Inflammatory macrophage treated with lipopolysaccharide for 4 hours (primary cell): ENCODE measurements around the gene SCAF1.

Experiments used
- DNase-seq: peaks from one replicate; pipeline ENCODE4 v3.0.0-alpha.2; 2020

SCAF1 gene

GRCh38 chr19:49686503-49687088, 44.6 kb downstream of the SCAF1 start:
- DNase-seq, result no peak

DNA sequence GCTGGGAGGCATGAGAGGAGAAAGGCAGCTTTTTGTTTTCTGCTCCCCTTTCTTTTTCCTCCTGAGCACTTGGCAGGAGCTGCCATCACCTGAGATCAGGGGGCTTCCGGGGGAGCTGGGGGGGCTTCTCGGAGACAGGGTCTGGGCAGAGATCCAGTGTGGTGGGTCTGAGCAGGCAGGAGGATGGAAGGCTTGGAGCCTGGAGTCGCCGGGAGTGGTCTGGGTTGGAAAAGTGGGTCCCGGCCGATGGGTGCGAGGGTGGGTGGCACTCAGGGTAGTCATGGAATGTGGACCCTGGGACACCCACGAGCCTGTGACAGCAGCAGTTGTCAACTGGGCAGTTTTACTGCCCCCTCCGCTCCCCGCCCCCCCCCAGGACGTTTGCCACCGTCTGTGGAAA, 45.1 kb downstream of the SCAF1 start:
- no peak for DNase-seq

- DNase-seq, result peak; percentile 51
These were observed 45.7 kb downstream of the SCAF1 start for GRCh38 chr19:49687566-49688316.

- DNase-seq, result no peak
These were observed 46.6 kb downstream of the SCAF1 start for GRCh38 chr19:49688531-49689132.

DNA sequence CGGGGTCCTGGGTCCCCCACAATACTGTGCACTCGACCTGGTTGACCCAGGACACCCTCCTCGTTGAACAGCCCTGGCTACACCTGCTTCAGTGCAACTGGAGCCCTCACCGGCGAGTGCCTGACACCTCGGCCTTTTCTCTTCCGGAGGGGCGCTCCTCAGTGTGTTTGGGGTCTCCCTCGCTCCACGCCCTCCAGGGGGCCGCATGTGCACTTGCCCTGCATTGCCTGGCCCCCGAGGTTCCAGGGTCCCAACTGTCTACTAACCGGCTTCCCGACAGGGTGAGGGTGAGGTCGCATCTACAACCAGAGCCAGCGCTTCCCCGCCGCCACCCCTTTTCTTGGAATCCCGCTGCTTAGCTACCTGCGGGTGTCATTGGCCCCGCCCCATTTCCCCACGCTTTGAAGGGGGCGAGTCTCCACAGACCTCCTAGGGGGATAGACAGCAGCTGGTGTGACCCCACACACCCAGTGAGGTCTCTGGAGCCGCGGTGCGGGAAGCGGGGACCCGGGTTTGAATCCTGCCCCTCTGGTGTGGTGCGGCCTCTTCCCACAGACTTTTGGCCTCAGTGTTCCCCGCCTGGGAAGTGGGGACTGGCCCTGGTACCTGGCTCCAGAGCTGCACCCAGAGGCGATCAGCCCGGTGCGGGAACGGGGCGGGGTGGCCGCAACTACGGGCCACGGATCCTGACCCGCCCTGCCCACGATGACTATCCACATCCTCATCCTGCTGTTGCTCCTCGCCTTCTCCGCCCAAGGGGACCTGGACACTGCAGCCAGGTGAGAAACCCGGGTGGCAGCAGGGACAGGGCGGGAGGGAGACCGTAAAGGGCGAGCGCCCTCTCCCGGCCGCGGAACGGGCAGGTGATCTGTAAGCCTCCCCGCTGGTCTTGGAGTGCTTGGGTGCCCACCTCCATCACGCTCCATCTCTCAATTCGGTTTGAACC, 47.4 kb downstream of the SCAF1 start, which contains the start of gene ADM5:
TSS of gene ADM5 (plus strand) at position 462 of the 946 bp plus-strand sequence. CDS start at position 706, 244 bp downstream.
- DNase-seq, result no peak

DNA sequence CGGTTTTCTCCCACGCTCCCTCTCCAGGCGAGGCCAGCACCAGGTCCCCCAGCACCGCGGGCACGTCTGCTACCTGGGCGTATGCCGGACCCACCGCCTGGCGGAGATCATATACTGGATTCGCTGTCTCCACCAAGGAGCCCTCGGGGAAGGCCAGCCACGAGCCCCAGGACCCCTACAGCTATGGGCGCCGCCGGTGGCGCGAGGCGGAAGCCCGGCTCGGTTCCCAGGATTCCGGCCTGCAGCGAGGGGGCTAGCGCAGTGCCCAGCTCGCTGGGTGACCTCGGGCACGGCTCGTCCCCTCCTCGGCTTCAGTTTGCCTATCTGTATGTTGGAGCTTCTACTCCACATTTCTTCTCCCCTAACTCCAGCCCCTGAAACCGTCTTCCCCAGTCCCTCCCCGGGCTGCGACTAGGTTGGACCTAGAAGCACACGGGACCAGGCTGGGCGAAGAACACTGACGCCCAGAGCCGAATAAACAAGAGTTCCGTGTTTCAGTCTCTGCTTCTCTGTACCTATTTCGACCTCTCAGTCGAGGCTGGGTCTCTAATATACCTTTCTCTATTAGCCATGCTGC, 48.2 kb downstream of the SCAF1 start:
- no peak for DNase-seq

DNA sequence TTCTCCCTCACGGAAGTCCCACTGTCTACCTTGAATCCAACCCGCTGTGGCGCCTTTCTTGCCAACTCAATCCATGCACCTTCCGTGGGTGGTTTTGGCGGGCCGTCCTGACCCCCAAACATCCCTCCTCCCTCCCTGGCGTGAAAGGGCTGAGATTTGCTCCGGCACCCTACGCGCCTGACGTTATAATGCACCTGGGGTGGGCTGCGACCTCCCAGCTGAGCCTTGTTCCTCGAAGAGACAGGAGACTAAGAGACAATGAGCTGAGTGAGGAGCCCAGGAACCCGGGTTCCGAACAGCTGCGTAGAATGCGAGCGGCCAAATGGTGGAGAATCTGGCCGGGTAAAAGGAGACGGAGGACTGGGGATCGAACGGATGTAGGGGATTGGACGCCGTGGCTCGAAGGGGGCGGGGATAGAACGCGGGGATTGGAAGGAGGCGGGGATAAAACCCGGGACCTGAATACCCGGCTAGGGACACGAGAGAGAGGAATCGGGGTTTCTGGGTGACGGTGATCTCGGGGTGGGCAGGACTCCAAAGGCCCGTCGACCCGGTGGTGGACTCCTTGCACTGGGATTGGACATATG, 48.7 kb downstream of the SCAF1 start, which contains the start of gene CPT1C:
TSS of gene CPT1C (plus strand) at position 461 of the 587 bp plus-strand sequence. CDS start 1,137 bp downstream, outside the sequence.
- DNase-seq, result peak; percentile 26

DNA sequence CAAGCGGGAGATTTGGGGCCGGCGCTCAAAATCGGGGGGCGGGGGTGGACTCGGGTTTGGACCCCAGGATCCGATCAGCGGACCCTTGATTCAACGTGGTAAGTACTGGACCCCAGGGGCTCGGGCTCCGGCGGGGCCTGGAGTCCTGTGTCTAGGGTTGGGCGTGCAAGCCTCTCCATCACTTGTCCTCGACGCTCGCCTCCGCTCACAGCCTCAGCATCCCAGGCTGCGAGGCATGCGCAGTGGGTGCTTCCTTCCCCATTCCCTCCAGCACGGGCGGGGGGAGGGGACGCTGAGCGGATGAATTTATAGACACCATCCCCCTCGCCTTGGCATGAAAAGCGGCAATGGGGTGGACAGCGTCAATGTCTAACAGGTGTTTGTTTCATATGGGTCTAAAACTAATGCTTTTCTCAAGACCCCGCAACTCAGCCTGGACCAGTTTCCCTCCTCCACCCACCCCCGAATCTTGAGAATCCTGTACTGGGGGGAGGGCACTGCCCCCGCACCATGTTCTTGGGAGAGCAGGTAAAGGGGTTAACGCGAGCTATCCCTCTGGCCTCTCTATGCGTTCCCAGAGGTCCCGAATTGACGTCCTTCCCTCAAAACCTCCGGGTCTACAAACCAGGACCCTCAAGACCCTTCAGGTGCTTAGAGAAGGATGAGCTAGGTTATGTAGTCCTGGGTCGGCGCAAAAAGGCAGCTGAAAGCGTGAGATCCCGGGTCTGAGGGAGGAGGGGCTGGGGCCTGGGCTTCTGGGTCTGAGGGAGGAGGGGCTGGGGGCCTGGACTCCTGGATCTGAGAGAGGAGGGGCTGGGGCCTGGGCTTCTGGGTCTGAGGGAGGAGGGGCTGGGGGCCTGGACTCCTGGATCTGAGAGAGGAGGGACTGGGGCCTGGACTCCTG, 49.5 kb downstream of the SCAF1 start:
- DNase-seq, result peak; percentile 12

DNA sequence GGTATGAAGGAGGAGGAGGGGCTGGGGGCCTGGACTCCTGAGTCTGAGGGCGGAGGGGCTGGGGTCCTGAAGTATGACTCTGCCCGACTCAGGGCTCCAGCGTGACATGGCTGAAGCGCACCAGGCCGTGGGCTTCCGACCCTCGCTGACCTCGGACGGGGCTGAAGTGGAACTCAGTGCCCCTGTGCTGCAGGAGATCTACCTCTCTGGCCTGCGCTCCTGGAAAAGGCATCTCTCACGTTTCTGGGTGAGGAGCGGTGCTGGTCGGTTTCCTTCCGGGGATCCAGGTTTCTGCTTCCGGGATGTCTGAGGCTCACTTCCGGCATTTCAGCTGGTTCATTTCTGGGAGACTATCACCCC, 50.1 kb downstream of the SCAF1 start:
- no peak for DNase-seq

DNA sequence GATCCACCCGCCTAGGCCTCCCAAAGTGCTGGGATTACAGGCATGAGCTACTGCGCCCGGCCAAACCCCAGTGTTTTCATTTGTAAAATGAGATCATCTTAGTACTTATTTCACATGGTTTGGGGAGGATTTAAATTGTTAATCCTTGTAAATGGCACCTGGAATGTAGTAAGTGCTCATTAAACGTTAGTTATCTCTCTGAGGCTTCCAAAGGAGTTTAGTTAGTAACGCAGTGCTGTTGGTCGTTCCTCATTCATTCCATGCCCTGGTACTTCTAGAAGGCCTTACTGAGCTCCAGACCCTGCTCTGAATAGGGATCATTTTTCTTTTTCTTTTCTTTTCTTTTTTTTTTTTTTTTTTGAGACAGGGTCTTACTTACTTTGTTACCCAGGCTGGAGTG, 54.1 kb downstream of the SCAF1 start:
- no peak for DNase-seq

DNA sequence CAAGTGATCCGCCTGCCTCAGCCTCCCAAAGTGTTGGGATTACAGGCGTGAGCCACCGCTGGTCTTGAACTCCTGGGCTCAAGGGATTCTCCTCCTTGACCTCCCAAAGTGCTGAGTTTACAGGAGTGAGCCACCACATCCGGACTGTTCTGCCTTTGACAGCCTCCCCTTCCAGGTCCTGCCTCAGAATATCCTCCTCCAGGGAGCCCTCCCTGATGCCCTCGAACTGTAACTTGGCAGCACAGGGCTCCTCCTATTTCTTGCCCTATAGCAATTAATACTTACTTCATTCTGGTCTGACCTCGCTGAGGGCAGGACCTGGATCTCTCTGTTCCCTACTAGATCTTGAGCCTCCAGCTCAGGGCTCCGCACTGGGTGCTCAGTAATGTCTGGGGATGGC, 54.9 kb downstream of the SCAF1 start:
- DNase-seq, result no peak

- DNase-seq, result no peak
These were observed 57.4 kb downstream of the SCAF1 start for GRCh38 chr19:49699364-49699763.

DNA sequence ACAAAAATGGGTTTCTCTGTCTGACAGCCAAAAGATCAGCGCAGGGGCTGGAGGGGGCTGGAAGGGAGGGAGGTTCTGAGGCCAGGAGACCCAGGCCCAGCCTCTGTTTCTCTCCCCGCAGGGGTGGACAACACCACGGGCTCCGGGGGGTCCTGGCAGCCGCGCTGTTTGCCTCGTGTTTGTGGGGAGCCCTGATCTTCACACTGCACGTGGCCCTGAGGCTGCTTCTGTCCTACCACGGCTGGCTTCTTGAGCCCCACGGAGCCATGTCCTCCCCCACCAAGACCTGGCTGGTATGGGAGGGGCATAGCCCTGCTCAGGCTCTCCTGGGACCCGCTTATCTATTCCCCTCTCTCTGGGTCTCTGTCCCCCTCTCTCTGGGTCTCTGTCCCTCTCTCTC, 58.6 kb downstream of the SCAF1 start:
- DNase-seq, result no peak

- no peak for DNase-seq
These were observed 59.3 kb downstream of the SCAF1 start for GRCh38 chr19:49701271-49701786.

DNA sequence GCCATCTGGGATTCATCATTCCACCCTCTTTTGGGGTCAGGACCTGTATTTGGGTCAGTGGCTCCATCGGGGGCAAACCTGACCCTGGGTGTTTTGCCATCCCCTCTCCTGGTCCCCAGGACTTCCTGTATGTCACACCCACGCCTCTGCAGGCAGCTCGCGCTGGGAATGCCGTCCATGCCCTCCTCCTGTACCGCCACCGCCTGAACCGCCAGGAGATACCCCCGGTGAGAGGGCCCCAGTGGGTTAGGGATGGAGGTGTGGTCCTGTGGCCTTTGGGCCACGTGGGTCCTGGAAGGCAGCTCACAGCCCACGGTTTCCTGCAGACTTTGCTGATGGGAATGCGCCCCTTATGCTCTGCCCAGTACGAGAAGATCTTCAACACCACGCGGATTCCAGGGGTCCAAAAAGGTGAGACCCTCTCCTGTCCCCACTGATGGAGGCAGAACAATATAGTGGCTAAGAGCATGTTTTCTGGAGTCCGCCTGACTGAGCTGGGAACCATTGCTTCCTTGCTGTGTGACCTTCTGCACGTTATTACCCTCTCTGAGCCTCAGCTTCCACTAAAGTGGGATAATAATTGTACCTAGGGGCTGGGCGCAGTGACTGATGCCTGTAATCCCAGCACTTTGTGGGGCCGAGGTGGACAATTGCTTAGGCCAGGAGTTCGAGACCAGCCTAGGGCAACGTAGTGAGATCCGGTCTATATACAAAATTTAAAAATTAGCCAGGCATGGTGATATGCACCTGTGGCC, 63.1 kb downstream of the SCAF1 start:
- no peak for DNase-seq

DNA sequence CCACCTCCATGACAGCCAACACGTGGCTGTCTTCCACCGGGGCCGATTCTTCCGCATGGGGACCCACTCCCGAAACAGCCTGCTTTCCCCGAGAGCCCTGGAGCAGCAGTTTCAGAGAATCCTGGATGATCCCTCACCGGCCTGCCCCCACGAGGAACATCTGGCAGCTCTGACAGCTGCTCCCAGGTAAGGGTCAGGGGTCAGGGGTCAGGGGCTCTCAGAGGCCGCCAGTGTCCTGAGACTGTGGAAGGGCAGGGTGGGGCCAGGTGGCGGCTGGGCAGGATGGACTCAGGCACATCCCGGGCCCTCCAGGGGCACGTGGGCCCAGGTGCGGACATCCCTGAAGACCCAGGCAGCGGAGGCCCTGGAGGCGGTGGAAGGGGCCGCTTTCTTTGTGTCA, 63.9 kb downstream of the SCAF1 start:
- DNase-seq, result no peak
